GM13977 (cell line): ENCODE data around the gene MEGF6.

ENCODE experiments used
- DNase-seq: peaks from one replicate; pipeline ENCODE4 v3.0.0; 2012; ENCODE audit warnings: low spot score
- CTCF ChIP-seq: IDR thresholded peaks from 2 replicates; pipeline ENCODE4 v1.5.1; 2012; ENCODE audit warnings: mild to moderate bottlenecking, control low read depth; ENCODE audit not compliant: insufficient read depth; ENCODE audit errors: extremely low read depth, missing control alignments
- in situ Hi-C: fragments of 300-500 bp; cut with MboI; formaldehyde crosslinking; loops from one replicate; pipeline ENCODE4 v1.12.0; 2022; ENCODE audit warnings: low sequenced_read_pairs, low pct_unique_long_range_greater_than_20kb, mixed read lengths, inconsistent platforms; ENCODE audit not compliant: unreplicated experiment

Gene MEGF6

GRCh38 chr1:3633344-3634058, 22.2 kb upstream of the MEGF6 start:
- in situ Hi-C loops = no loop called here
- TF ChIP-seq CTCF = no peak
- DNase-seq = no peak

GRCh38 chr1:3632716-3633343, 21.5 kb upstream of the MEGF6 start:
- DNase-seq = no peak
- TF ChIP-seq CTCF = no peak
- in situ Hi-C loops = no loop called here

GRCh38 chr1:3632298-3632697, 21.0 kb upstream of the MEGF6 start:
- DNase-seq = no peak
- no peak for TF ChIP-seq CTCF
- in situ Hi-C loops = no loop called here

GRCh38 chr1:3631320-3632260, 20.3 kb upstream of the MEGF6 start:
- TF ChIP-seq CTCF = no peak
- in situ Hi-C loops = no loop called here
- no peak for DNase-seq

GRCh38 chr1:3630914-3631313, 19.6 kb upstream of the MEGF6 start:
- in situ Hi-C loops = no loop called here
- no peak for TF ChIP-seq CTCF
- no peak for DNase-seq

- no peak for DNase-seq
- in situ Hi-C loops = no loop called here
- TF ChIP-seq CTCF = no peak
These were observed 18.9 kb upstream of the MEGF6 start for GRCh38 chr1:3630161-3630611.
